HepG2 (cell line): ENCODE results near the gene CD300C. TPM values are rescaled to one million over a fixed set of nuclear protein-coding genes. Genes with fewer than 3 reads are reported as not detected.

Source experiments
- ADNP ChIP-seq: sonication (generic); formaldehyde crosslinking; IDR thresholded peaks from 2 replicates; pipeline ENCODE4 v1.4.0; 2020; ENCODE audit warnings: missing genetic modification reagents
- AGO2 ChIP-seq: fragments of 200-400 bp; formaldehyde crosslinking; optimal IDR thresholded peaks from 2 replicates; pipeline ENCODE3; 2017; ENCODE audit warnings: mild to moderate bottlenecking, low read depth, low read length, moderate library complexity
- ATF1 ChIP-seq: IDR thresholded peaks from 2 replicates; pipeline ENCODE4 v1.6.1; 2016; ENCODE audit warnings: mild to moderate bottlenecking, control low read depth
- FOXO4 ChIP-seq: sonication (generic); formaldehyde crosslinking; conservative IDR thresholded peaks from 2 replicates; pipeline ENCODE4 v1.8.1; 2023; ENCODE audit warnings: missing genetic modification reagents
- GATA4 ChIP-seq: sonication (generic); IDR thresholded peaks from 2 replicates; pipeline ENCODE4 v1.6.1; 2016; ENCODE audit warnings: antibody characterized with exemption, low read depth, borderline replicate concordance
- GATAD1 ChIP-seq: IDR thresholded peaks from 2 replicates; pipeline ENCODE4 v1.6.1; 2016; ENCODE audit warnings: missing genetic modification reagents, missing compliant biosample characterization
- KAT2B ChIP-seq: fragments of 150-350 bp; IDR thresholded peaks from 2 replicates; pipeline ENCODE4 v1.6.1; 2014; ENCODE audit warnings: low read depth, low read length, borderline replicate concordance
- MED1 ChIP-seq: sonication (generic); formaldehyde crosslinking; IDR thresholded peaks from 2 replicates; pipeline ENCODE4 v1.4.0; 2020; ENCODE audit warnings: missing genetic modification reagents
- MIER2 ChIP-seq: IDR thresholded peaks from 2 replicates; pipeline ENCODE4 v1.6.1; 2016; ENCODE audit warnings: missing biosample characterization, missing genetic modification reagents
- MTF1 ChIP-seq: sonication (generic); formaldehyde crosslinking; IDR thresholded peaks from 2 replicates; pipeline ENCODE4 v1.5.0; 2020; ENCODE audit warnings: missing genetic modification reagents
- MXD1 ChIP-seq: sonication (generic); formaldehyde crosslinking; IDR thresholded peaks from 2 replicates; pipeline ENCODE4 v1.4.0; 2020; ENCODE audit warnings: mild to moderate bottlenecking, missing genetic modification reagents
- MXD3 ChIP-seq: IDR thresholded peaks from 2 replicates; pipeline ENCODE4 v1.6.1; 2016; ENCODE audit warnings: mild to moderate bottlenecking, missing biosample characterization, missing genetic modification reagents
- POGZ ChIP-seq: sonication (generic); formaldehyde crosslinking; IDR thresholded peaks from 2 replicates; pipeline ENCODE4 v1.4.0; 2020; ENCODE audit warnings: mild to moderate bottlenecking, missing genetic modification reagents
- SMARCC2 ChIP-seq: fragments of 450-650 bp; IDR thresholded peaks from 2 replicates; pipeline ENCODE4 v1.6.1; 2017; ENCODE audit warnings: antibody characterized with exemption, mild to moderate bottlenecking
- SOX5 ChIP-seq: IDR thresholded peaks from 2 replicates; pipeline ENCODE4 v1.6.1; 2016; ENCODE audit warnings: borderline replicate concordance
- TFDP1 ChIP-seq: IDR thresholded peaks from 2 replicates; pipeline ENCODE4 v1.6.1; 2016; ENCODE audit warnings: missing compliant biosample characterization, missing genetic modification reagents, borderline replicate concordance
- THYN1 ChIP-seq: sonication (generic); formaldehyde crosslinking; IDR thresholded peaks from 2 replicates; pipeline ENCODE4 v1.8.1; 2023; ENCODE audit warnings: low read depth, mild to moderate bottlenecking, moderate library complexity, missing genetic modification reagents, borderline replicate concordance
- ZBTB3 ChIP-seq: sonication (generic); formaldehyde crosslinking; IDR thresholded peaks from 2 replicates; pipeline ENCODE4 v1.4.0; 2020; ENCODE audit warnings: low read depth, mild to moderate bottlenecking, moderate library complexity, missing genetic modification reagents, borderline replicate concordance
- ZKSCAN1 ChIP-seq: fragments of 150-350 bp; IDR thresholded peaks from 2 replicates; pipeline ENCODE4 v1.6.1; 2014; ENCODE audit warnings: low read length
- ZMYM4 ChIP-seq: sonication (generic); formaldehyde crosslinking; IDR thresholded peaks from 2 replicates; pipeline ENCODE4 v1.8.1; 2023; ENCODE audit warnings: mild to moderate bottlenecking, missing genetic modification reagents
- ZNF136 ChIP-seq: sonication (generic); formaldehyde crosslinking; IDR thresholded peaks from 2 replicates; pipeline ENCODE4 v1.8.1; 2022; ENCODE audit warnings: low read depth, mild to moderate bottlenecking, moderate library complexity, missing genetic modification reagents
- ZNF251 ChIP-seq: sonication (generic); formaldehyde crosslinking; IDR thresholded peaks from 2 replicates; pipeline ENCODE4 v1.9.0; 2021; ENCODE audit warnings: mild to moderate bottlenecking, missing genetic modification reagents
- ZNF781 ChIP-seq: sonication (generic); formaldehyde crosslinking; IDR thresholded peaks from 2 replicates; pipeline ENCODE4 v1.5.1; 2020; ENCODE audit warnings: borderline replicate concordance, mild to moderate bottlenecking, missing genetic modification reagents; ENCODE audit errors: not compliant biosample characterization
- ZNF879 ChIP-seq: sonication (generic); formaldehyde crosslinking; IDR thresholded peaks from 2 replicates; pipeline ENCODE4 v1.8.1; 2023; ENCODE audit warnings: missing genetic modification reagents
- ZSCAN31 ChIP-seq: sonication (generic); formaldehyde crosslinking; IDR thresholded peaks from 2 replicates; pipeline ENCODE4 v1.5.0; 2020; ENCODE audit warnings: low read depth, mild to moderate bottlenecking, missing genetic modification reagents
- polyA plus RNA-seq, 8 experiments: library from polyadenylated mRNA; depleted of rRNA in 3 of 8; stranded (reverse) in 7 of 8; unstranded in 1 of 8; fragments of >200 nt; fragmentation: Illumina TruSeq in 4 of 8; extraction: Trizol in 4 of 8; gene quantifications; 2 replicates each; pipeline versions ENCODE4 v1.2.1 to v1.2.3, GENCODE V29; 2011 to 2016; ENCODE audit warnings: low read depth in 4 of 8, missing spikeins in 1 of 8, mixed read lengths in 1 of 8; ENCODE audit not compliant: insufficient read depth in 1 of 8
- total RNA-seq, 5 experiments: library from RNA; depleted of rRNA; stranded (reverse); fragments of >200 nt; fragmentation: Illumina TruSeq; extraction: Trizol; gene quantifications; 2 replicates each; pipeline ENCODE4 v1.2.3, GENCODE V29; 2016; ENCODE audit warnings: low read depth in 1 of 5

The CD300C gene
- total and polyA plus RNA-seq, 2 of the 13 experiments (the other 11 are each of a cell fraction or from before 2014, with no cell fraction given) = not detected

GRCh38 chr17:74513987-74514631 is 31.8 kb downstream of the CD300C start (continued):
- TF ChIP-seq FOXO4 (no peak), POGZ (peak; percentile 17; the same call in 1 of the 2 replicates), ATF1 (peak; percentile 43; the same call in 1 of the 2 replicates), ADNP (CRISPR knock-in tag) (no peak), MXD3 (CRISPR knock-in tag) (no peak), ZMYM4 (CRISPR knock-in tag) (peak; percentile 44; the same call in 1 of the 2 replicates), MIER2 (CRISPR knock-in tag) (no peak), THYN1 (CRISPR knock-in tag) (no peak), ZNF251 (no peak), ZNF781 (CRISPR knock-in tag) (no peak), SMARCC2 (no peak), MTF1 (no peak), TFDP1 (CRISPR knock-in tag) (no peak), SOX5 (CRISPR knock-in tag) (no peak), ZSCAN31 (CRISPR knock-in tag) (no peak), MXD1 (CRISPR knock-in tag) (no peak), GATAD1 (CRISPR knock-in tag) (peak; percentile 66; the same call in 1 of the 2 replicates), ZNF879 (CRISPR knock-in tag) (no peak), MED1 (CRISPR knock-in tag) (no peak), GATA4 (no peak), ZNF136 (CRISPR knock-in tag) (no peak), KAT2B (no peak), ZKSCAN1 (no peak), AGO2 (no peak), ZBTB3 (no peak)
